Lower leg skin (tissue), 3 donors: ENCODE results near the gene PPM1E.

Source experiments
- POLR2A ChIP-seq, 2 donors: fragments of 450-650 bp; IDR thresholded peaks; one replicate each; pipeline ENCODE4 v1.6.1; 2016 to 2017; ENCODE audit warnings: antibody characterized with exemption in 2 of 2, mild to moderate bottlenecking in 1 of 2, moderate library complexity in 1 of 2
- TF ChIP-seq, protein P1 (sequence below), 3 donors: fragments of 450-650 bp; IDR thresholded peaks; one replicate each; pipeline ENCODE4 v1.5.1; 2016; ENCODE audit warnings: antibody characterized with exemption in 3 of 3, mild to moderate bottlenecking in 3 of 3, moderate library complexity in 2 of 3

- TF ChIP-seq, protein P1, sequence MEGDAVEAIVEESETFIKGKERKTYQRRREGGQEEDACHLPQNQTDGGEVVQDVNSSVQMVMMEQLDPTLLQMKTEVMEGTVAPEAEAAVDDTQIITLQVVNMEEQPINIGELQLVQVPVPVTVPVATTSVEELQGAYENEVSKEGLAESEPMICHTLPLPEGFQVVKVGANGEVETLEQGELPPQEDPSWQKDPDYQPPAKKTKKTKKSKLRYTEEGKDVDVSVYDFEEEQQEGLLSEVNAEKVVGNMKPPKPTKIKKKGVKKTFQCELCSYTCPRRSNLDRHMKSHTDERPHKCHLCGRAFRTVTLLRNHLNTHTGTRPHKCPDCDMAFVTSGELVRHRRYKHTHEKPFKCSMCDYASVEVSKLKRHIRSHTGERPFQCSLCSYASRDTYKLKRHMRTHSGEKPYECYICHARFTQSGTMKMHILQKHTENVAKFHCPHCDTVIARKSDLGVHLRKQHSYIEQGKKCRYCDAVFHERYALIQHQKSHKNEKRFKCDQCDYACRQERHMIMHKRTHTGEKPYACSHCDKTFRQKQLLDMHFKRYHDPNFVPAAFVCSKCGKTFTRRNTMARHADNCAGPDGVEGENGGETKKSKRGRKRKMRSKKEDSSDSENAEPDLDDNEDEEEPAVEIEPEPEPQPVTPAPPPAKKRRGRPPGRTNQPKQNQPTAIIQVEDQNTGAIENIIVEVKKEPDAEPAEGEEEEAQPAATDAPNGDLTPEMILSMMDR (IDR thresholded peaks at IDR 0.05): no peak
- no peak for TF ChIP-seq POLR2A (IDR thresholded peaks at IDR 0.05)
Measured at GRCh38 chr17:59027750-59028149, 272.1 kb downstream of the PPM1E start.
